ENCODE results near the gene HOXB3.

DNA sequence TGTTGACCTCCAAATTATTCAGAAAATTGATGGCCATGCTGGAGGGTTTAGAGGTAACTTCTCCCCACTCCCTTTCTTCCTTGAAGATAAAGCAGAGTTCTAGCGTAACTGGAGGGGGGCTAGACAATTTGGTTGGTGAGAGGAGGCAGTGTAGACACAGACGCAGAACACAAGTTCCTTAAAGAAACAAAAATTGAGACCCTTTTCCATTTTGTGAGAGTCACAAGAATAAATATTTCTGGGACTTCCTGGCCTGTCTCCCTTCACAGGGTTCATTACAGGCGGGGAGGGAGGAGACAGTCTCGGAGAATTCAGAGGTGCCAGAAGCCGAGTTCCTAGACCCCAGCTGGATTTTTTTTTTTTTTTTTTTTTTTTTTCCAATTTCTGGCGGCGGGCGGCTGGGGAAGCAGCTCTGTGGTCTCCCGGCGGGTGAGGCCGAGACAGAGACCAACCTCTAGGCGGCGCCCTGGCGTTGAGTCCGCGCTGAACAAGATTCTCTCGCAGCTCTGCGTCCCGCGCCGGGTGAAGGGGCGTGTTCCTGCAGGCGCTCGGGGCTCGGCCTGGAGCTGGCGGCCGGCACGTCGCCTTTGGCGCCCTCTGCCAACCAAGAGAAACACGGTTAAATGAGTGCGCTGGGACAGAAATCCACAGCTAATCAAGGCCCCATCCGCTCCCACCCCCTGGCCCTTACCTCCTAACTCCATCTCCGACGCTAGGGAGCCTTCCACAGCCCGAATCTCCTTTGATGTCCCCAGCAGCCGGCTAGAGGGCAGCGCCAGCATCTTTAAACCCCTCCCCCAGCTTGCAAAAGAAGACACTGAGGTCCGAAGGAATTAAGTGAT, 46.4 kb upstream of the HOXB3 start:
- TF ChIP-seq, protein P1, sequence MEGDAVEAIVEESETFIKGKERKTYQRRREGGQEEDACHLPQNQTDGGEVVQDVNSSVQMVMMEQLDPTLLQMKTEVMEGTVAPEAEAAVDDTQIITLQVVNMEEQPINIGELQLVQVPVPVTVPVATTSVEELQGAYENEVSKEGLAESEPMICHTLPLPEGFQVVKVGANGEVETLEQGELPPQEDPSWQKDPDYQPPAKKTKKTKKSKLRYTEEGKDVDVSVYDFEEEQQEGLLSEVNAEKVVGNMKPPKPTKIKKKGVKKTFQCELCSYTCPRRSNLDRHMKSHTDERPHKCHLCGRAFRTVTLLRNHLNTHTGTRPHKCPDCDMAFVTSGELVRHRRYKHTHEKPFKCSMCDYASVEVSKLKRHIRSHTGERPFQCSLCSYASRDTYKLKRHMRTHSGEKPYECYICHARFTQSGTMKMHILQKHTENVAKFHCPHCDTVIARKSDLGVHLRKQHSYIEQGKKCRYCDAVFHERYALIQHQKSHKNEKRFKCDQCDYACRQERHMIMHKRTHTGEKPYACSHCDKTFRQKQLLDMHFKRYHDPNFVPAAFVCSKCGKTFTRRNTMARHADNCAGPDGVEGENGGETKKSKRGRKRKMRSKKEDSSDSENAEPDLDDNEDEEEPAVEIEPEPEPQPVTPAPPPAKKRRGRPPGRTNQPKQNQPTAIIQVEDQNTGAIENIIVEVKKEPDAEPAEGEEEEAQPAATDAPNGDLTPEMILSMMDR (IDR thresholded peaks at IDR 0.05), result peak; percentile 69
- TF ChIP-seq PBX3 (IDR thresholded peaks at IDR 0.05) (no peak), TCF12 (IDR thresholded peaks at IDR 0.05) (no peak), EZH2phosphoT487 (IDR thresholded peaks at IDR 0.05; ENCODE audit: borderline replicate concordance, low read depth) (no peak; the same call in 1 of the 2 replicates), GABPA (IDR thresholded peaks at IDR 0.05; ENCODE audit: low read depth) (no peak), TAF1 (IDR thresholded peaks at IDR 0.05; ENCODE audit: borderline replicate concordance, low read depth, low read length) (no peak), SMC3 (IDR thresholded peaks at IDR 0.05; ENCODE audit: low read depth, low read length) (no peak), JUND (IDR thresholded peaks at IDR 0.05) (no peak), FOSL2 (IDR thresholded peaks at IDR 0.05; ENCODE audit: borderline replicate concordance, low read depth) (no peak), YY1 (IDR thresholded peaks at IDR 0.05; ENCODE audit: low read depth) (no peak), TEAD4 (IDR thresholded peaks at IDR 0.05; ENCODE audit: borderline replicate concordance, insufficient read depth) (no peak)
- TF ChIP-seq, protein P2, sequence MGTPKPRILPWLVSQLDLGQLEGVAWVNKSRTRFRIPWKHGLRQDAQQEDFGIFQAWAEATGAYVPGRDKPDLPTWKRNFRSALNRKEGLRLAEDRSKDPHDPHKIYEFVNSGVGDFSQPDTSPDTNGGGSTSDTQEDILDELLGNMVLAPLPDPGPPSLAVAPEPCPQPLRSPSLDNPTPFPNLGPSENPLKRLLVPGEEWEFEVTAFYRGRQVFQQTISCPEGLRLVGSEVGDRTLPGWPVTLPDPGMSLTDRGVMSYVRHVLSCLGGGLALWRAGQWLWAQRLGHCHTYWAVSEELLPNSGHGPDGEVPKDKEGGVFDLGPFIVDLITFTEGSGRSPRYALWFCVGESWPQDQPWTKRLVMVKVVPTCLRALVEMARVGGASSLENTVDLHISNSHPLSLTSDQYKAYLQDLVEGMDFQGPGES (IDR thresholded peaks at IDR 0.05; ENCODE audit: low read depth, low read length), result no peak
